ENCODE data around the gene TP53. TPM values are rescaled to one million over a fixed set of nuclear protein-coding genes. Genes with fewer than 3 reads are reported as not detected.
A peak's percentile ranks its signal among the peaks of the same experiment; 100 is the strongest.

Gene TP53
- total and polyA plus RNA-seq, 2 of the 4 experiments (the other 2 are of a cell fraction) = 31.2 to 48.5 TPM

DNA sequence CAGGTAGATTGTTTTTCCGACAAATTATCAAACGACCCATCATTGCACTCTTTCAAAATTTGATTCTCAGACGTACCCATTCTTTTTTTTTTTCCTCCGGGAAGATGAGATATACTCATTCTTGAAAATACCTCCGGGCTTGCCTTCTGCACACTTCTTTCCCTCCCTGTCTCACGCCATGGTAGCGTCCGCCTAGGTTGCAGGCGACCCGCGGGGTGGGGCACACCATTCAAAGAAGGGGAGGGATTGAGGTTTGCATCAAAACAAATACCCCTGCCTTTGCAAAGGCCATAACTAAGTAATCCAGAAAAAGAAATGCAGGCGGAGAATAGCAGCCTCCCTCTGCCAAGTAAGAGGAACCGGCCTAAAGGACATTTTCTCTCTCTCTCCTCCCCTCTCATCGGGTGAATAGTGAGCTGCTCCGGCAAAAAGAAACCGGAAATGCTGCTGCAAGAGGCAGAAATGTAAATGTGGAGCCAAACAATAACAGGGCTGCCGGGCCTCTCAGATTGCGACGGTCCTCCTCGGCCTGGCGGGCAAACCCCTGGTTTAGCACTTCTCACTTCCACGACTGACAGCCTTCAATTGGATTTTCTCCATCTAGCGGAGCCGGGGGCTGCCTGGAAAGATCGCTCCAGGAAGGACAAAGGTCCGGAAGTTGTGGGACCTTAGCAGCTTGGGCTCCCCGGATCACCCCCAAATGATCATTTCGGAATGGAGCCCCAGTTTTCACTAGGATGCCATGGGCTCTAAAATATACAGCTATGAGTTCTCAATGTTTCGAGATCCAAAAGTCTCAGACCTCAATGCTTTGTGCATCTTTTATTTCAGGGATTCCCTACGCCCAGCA lies 843 bp downstream of the TP53 start:
- Histone ChIP-seq H2AK9ac (replicated peaks; ENCODE audit: low read depth, low read length, poor library complexity) (peak overlapping the region; percentile 95), H3K56ac (ENCODE audit: extremely low read depth, insufficient read depth, low read length) (peak overlapping the region; percentile 99), H3K18ac (ENCODE audit: low read depth, low read length) (peak overlapping the region; percentile 86), H3K4ac (ENCODE audit: low read depth, low read length) (peak overlapping the region; percentile 97), H3K9me1 (ENCODE audit: insufficient read depth, low read length) (no peaks in the 10 kb centered on the region), H2BK5ac (ENCODE audit: low read depth, low read length, poor library complexity, severe bottlenecking) (peak overlapping the region; percentile 95), H2BK15ac (ENCODE audit: low read depth, low read length) (peak overlapping the region; percentile 20; the same call in 1 of the 3 replicates), H2BK120ac (ENCODE audit: low read depth, low read length) (peak overlapping the region; percentile 88), H4K5ac (ENCODE audit: low read depth, low read length) (peak overlapping the region; percentile 98), H4K91ac (ENCODE audit: insufficient read depth, low read depth, low read length) (peak overlapping the region; percentile 93), H3K9ac (ENCODE audit: low read depth, low read length) (peak overlapping the region; percentile 96), H3K4me3 (ENCODE audit: insufficient read depth, low read depth, low read length) (peak overlapping the region; percentile 60), H3K14ac (replicated peaks; ENCODE audit: low read depth, low read length) (peak overlapping the region; percentile 95), H3K23ac (ENCODE audit: low read depth, low read length) (peak overlapping the region; percentile 98), H3K9me3 (ENCODE audit: control insufficient read depth, insufficient read depth, low read length) (no peaks in the 10 kb centered on the region), H2AK5ac (ENCODE audit: low read depth, low read length) (peak overlapping the region; percentile 95), H3K4me2 (ENCODE audit: low read depth, low read length) (peak overlapping the region; percentile 93), H3K36me3 (ENCODE audit: control insufficient read depth, insufficient read depth, low read length) (no peaks in the 10 kb centered on the region), H4K8ac (ENCODE audit: low read depth in 2 of 2, low read length in 2 of 2) (peak overlapping the region; percentile 86 to 95), H2AFZ (replicated peaks; ENCODE audit: low read length, poor library complexity) (peak overlapping the region; percentile 94), H3K79me1 (ENCODE audit: low read depth in 1 of 2, low read length in 2 of 2) (peaks cover 15 to 61% of the 10 kb centered on the region in 2 experiments), H3K4me1 (ENCODE audit: control insufficient read depth, insufficient read depth, low read length) (no peaks in the 10 kb centered on the region), H3K27me3 (ENCODE audit: control insufficient read depth, insufficient read depth, low read length) (no peaks in the 10 kb centered on the region), H2BK20ac (ENCODE audit: low read depth, low read length) (peak overlapping the region; percentile 55), H4K20me1 (ENCODE audit: insufficient read depth, low read length) (peaks cover 4% of the 10 kb centered on the region), H3K27ac (ENCODE audit: insufficient read depth, low read length) (peak overlapping the region; percentile 96)
- in situ Hi-C loops (cut with MboI; ENCODE audit: low sequenced_read_pairs) = no loop called here
- DNase-seq = peak; percentile 73
- intact Hi-C loops (cut with micrococcal nuclease) = loop anchor here (2.0 to 5.0 kb wide), 2 partner anchors 72 to 204 kb away; partner anchors contain the start of genes FXR2, POLR2A and SLC35G6
- ChIA-PET CTCF (interaction anchor here (0.6 to 4.1 kb wide), 6 partner anchors 18 to 461 kb away, joined by 3 to 27 read pairs (median 6); partner anchors contain the start of genes EFNB3, FXR2 and SHBG), POLR2A (ENCODE audit: unreplicated experiment) (interaction anchor here (0.5 to 3.0 kb wide), 6 partner anchors 58 to 137 kb away, joined by 3 to 9 read pairs (median 4); partner anchors contain the start of gene SAT2)
- TF ChIP-seq BHLHE40 (IDR thresholded peaks at IDR 0.05; ENCODE audit: low read depth, low read length) (peak; percentile 98), CHD1 (IDR thresholded peaks at IDR 0.05; ENCODE audit: low read depth, low read length) (peak; percentile 98; the same call in 1 of the 2 replicates), RCOR1 (IDR thresholded peaks at IDR 0.05; ENCODE audit: insufficient replicate concordance, low read length) (no peak), MAZ (IDR thresholded peaks at IDR 0.05; ENCODE audit: borderline replicate concordance, low read depth, low read length) (no peak), POLR2A (IDR thresholded peaks at IDR 0.05; ENCODE audit: low read depth, low read length) (peak; percentile 94), CEBPB (IDR thresholded peaks at IDR 0.05; ENCODE audit: low read depth, low read length) (peak; percentile 76; the same call in 1 of the 2 replicates)
- peak; percentile 48 for ATAC-seq (ENCODE audit: low read depth)
- dilution Hi-C loops (cut with HindIII; ENCODE audit: low sequenced_read_pairs, unreplicated experiment) = no loop called here
- TSS peak; percentile 91 for BruUV-seq (replicated peaks)
- 0% methylated on average over 8 of the region's 30 CpGs; no CpG with 5 or more reads in 1 of the 2 experiments for WGBS, 2 experiments (ENCODE audit: extremely low coverage in 2 of 2, insufficient read length in 1 of 2)
